OCI-LY3 (cell line): ENCODE data around the gene ZNF555.

Experiments used
- EZH2phosphoT487 ChIP-seq: fragments of 200-600 bp; shearing (Covaris generic); IDR thresholded peaks from 2 replicates; pipeline ENCODE4 v1.6.1; 2018; ENCODE audit warnings: antibody characterized with exemption, mixed run types, low read depth
- TF ChIP-seq, protein P1 (sequence below): fragments of 200-600, 300-600 bp; sonication (generic); IDR thresholded peaks from 2 replicates; pipeline ENCODE4 v1.5.1; 2014; ENCODE audit warnings: antibody characterized with exemption, low read length, low read depth

- TF ChIP-seq, protein P1, sequence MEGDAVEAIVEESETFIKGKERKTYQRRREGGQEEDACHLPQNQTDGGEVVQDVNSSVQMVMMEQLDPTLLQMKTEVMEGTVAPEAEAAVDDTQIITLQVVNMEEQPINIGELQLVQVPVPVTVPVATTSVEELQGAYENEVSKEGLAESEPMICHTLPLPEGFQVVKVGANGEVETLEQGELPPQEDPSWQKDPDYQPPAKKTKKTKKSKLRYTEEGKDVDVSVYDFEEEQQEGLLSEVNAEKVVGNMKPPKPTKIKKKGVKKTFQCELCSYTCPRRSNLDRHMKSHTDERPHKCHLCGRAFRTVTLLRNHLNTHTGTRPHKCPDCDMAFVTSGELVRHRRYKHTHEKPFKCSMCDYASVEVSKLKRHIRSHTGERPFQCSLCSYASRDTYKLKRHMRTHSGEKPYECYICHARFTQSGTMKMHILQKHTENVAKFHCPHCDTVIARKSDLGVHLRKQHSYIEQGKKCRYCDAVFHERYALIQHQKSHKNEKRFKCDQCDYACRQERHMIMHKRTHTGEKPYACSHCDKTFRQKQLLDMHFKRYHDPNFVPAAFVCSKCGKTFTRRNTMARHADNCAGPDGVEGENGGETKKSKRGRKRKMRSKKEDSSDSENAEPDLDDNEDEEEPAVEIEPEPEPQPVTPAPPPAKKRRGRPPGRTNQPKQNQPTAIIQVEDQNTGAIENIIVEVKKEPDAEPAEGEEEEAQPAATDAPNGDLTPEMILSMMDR = no peak
- no peak for TF ChIP-seq EZH2phosphoT487
These were observed 5.1 kb downstream of the ZNF555 start for GRCh38 chr19:2846180-2846894.
